ENCODE measurements around the gene EPS8L3.
"Not testable (repeated sequence)": the region's sequence is repeated elsewhere in the genome, so short reads cannot be mapped to it uniquely, and the experiment has no call there.

DNA sequence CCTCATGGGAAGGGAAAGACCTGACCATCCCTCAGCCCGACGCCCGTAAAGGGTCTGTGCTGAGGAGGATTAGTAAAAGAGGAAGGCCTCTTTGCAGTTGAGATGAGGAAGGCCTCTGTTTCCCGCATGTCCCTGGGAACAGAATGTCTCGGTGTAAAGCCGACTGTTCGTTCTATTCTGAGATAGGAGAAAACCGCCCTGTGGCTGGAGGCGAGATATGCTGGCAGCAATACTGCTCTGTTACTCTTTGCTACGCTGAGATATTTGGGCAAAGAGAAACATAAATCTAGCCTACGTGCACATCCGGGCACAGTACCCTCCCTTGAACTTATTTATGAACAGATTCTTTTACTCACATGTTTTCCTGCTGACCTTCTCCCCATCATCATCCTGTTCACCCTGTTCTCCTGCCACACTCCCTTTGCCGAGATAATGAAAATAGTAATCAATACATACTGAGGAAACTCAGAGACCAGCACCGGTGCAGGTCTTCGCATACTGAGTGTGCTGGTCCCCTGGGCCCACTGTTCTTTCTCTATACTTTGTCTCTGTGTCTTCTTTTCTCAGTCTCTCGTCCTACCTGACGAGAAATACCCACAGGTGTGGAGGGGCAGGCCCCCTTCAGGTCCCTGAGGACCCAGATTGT lies 3.4 kb upstream of the EPS8L3 start:
- TF ChIP-seq, protein P1, sequence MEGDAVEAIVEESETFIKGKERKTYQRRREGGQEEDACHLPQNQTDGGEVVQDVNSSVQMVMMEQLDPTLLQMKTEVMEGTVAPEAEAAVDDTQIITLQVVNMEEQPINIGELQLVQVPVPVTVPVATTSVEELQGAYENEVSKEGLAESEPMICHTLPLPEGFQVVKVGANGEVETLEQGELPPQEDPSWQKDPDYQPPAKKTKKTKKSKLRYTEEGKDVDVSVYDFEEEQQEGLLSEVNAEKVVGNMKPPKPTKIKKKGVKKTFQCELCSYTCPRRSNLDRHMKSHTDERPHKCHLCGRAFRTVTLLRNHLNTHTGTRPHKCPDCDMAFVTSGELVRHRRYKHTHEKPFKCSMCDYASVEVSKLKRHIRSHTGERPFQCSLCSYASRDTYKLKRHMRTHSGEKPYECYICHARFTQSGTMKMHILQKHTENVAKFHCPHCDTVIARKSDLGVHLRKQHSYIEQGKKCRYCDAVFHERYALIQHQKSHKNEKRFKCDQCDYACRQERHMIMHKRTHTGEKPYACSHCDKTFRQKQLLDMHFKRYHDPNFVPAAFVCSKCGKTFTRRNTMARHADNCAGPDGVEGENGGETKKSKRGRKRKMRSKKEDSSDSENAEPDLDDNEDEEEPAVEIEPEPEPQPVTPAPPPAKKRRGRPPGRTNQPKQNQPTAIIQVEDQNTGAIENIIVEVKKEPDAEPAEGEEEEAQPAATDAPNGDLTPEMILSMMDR (IDR thresholded peaks at IDR 0.05; ENCODE audit: low read length), result not testable (repeated sequence)
- TF ChIP-seq EZH2phosphoT487 (IDR thresholded peaks at IDR 0.05; ENCODE audit: low read length), result not testable (repeated sequence)

All from MM.1S (cell line).